Measurements from ENCODE around the gene FADS6. TPM values are rescaled to one million over a fixed set of nuclear protein-coding genes. Genes with fewer than 3 reads are reported as not detected.
A peak's percentile ranks its signal among the peaks of the same experiment; 100 is the strongest.

The FADS6 gene
- total RNA-seq, 1 donor from 2014 or later: not detected

DNA sequence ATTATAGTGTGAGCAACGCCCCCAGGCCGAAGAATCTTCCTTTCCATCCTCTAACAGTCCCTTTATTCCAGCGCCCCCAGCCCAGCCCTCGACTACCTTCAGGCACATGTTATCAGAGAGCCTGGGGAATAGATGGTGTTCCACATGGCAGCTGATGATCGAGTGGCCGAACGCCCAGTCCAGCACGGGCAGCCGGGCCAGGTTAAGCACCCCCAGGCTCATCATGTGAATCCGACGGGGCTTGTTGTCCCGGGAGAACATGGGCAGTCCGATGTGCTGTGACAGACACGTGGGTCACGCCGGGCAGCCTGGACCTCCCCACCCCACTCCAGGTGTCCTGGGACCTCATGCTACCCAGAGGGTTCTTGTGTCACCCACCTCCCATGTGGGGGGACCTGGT is 14.1 kb downstream of the FADS6 start:
- DNase-seq (ENCODE audit: low read depth, low spot score): no peak
- Mint-ChIP-seq H3K36me3 (ENCODE audit: low read depth) (no peaks in the 10 kb centered on the region), H3K4me3 (no peak overlapping the region), H3K4me1 (no peaks in the 10 kb centered on the region), H3K27me3 (ENCODE audit: low read depth) (peaks cover 38% of the 10 kb centered on the region), H3K9me3 (no peaks in the 10 kb centered on the region), H3K27ac (ENCODE audit: unreplicated experiment) (no peak overlapping the region)
- TF ChIP-seq CTCF (conservative IDR thresholded peaks at IDR 0.05): no peak

DNA sequence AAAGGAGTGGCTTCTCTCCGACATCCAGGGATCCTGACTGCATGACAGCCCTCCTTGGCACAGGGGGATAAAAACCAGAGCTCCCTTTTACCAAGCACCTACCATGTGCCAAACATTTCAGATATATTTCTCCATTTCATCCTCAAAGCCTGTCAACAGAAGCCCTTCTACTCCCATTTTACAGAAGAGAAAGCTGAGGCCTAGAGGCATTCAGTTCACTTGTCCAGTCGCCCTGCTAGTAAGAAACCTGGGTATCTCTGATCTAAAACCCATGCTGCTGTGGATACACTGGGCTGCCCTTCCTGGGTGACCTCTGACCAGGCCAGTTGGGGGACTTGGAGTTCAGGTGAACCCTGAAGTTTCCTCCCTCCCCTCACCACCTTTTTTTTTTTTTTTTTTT is 14.8 kb downstream of the FADS6 start:
- Mint-ChIP-seq H3K36me3 (ENCODE audit: low read depth) (no peaks in the 10 kb centered on the region), H3K27ac (ENCODE audit: unreplicated experiment) (no peak overlapping the region), H3K4me3 (no peak overlapping the region), H3K9me3 (no peaks in the 10 kb centered on the region), H3K27me3 (ENCODE audit: low read depth) (peaks cover 38% of the 10 kb centered on the region), H3K4me1 (peaks cover 5% of the 10 kb centered on the region)
- no peak for TF ChIP-seq CTCF (conservative IDR thresholded peaks at IDR 0.05)
- no peak for DNase-seq (ENCODE audit: low read depth, low spot score)

GRCh38 chr17:74877592-74878548 is 15.6 kb downstream of the FADS6 start:
- peak overlapping the region; percentile 21 for H3K4me3 Mint-ChIP-seq
- H3K27me3 Mint-ChIP-seq (ENCODE audit: low read depth): peaks cover 39% of the 10 kb centered on the region
- H3K36me3 Mint-ChIP-seq (ENCODE audit: low read depth): no peaks in the 10 kb centered on the region
- H3K9me3 Mint-ChIP-seq: no peaks in the 10 kb centered on the region
- H3K4me1 Mint-ChIP-seq: peaks cover 11% of the 10 kb centered on the region
- DNase-seq (ENCODE audit: low read depth, low spot score): no peak
- no peak overlapping the region for H3K27ac Mint-ChIP-seq (ENCODE audit: unreplicated experiment)
- no peak for TF ChIP-seq CTCF (conservative IDR thresholded peaks at IDR 0.05)

DNA sequence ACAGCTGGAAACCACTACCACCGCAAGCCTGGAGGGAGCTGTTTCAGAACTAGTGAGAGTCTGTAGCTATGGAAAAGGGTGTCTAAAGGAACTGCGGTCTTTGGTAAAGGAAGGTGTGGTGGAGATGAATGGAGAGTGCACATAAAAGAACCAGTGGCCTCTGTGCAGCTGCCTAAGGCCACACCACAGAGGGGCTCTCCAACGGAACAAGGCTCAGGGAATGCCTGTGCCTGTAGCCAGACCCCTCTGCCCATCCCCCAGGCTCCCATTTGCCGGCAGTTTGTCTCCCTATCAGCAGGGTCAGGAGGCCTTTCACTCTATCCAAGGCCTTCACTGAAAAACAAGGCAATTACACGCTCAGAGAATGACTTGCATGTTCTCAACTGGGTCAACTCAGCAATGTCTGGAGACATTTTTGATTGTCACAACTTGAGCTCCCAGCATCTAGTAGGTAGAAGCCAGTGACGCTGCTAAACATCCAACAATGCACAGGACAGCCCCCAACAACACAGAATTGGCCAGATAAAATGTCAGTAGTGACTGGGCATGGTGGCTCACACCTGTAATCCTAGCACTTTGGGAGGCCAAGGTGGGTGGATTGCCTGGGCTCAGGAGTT is 17.3 kb downstream of the FADS6 start:
- H3K4me3 Mint-ChIP-seq: peak overlapping the region; percentile 71
- no peak for DNase-seq (ENCODE audit: low read depth, low spot score)
- H3K27ac Mint-ChIP-seq (ENCODE audit: unreplicated experiment): no peak overlapping the region
- H3K27me3 Mint-ChIP-seq (ENCODE audit: low read depth): peaks cover 30% of the 10 kb centered on the region
- H3K4me1 Mint-ChIP-seq: peaks cover 27% of the 10 kb centered on the region
- TF ChIP-seq CTCF (conservative IDR thresholded peaks at IDR 0.05): no peak
- no peaks in the 10 kb centered on the region for H3K36me3 Mint-ChIP-seq (ENCODE audit: low read depth)
- no peaks in the 10 kb centered on the region for H3K9me3 Mint-ChIP-seq

GRCh38 chr17:74875155-74875976 is 18.1 kb downstream of the FADS6 start:
- Mint-ChIP-seq H3K9me3 (no peaks in the 10 kb centered on the region), H3K27ac (ENCODE audit: unreplicated experiment) (no peak overlapping the region), H3K36me3 (ENCODE audit: low read depth) (no peaks in the 10 kb centered on the region), H3K4me3 (peak overlapping the region; percentile 71), H3K27me3 (ENCODE audit: low read depth) (peaks cover 25% of the 10 kb centered on the region), H3K4me1 (peaks cover 28% of the 10 kb centered on the region)
- TF ChIP-seq CTCF (conservative IDR thresholded peaks at IDR 0.05): no peak
- DNase-seq (ENCODE audit: low read depth, low spot score): no peak

All from neural crest cell (in vitro differentiated cells).